Mononuclear cell (primary cell): ENCODE measurements around the gene SIX1. TPM values are rescaled to one million over a fixed set of nuclear protein-coding genes. Genes with fewer than 3 reads are reported as not detected.

Experiments
- H3K27me3 ChIP-seq: 2 replicates; pipeline ENCODE4 v1.6.0; 2011; ENCODE audit warnings: low read length, control low read depth; ENCODE audit not compliant: insufficient read depth
- H3K4me1 ChIP-seq: 2 replicates; pipeline ENCODE4 v1.5.1; 2011; ENCODE audit warnings: mild to moderate bottlenecking, low read length, control low read depth; ENCODE audit not compliant: insufficient read depth
- H3K4me3 ChIP-seq: 2 replicates; pipeline ENCODE4 v1.5.1; 2011; ENCODE audit warnings: mild to moderate bottlenecking, low read length, moderate library complexity
- H3K9me3 ChIP-seq: 2 replicates; pipeline ENCODE4 v1.5.1; 2011; ENCODE audit warnings: low read depth, mild to moderate bottlenecking, control low read depth, low read length
- total RNA-seq: library from RNA; depleted of rRNA; stranded (reverse); fragments of >200 nt; gene quantifications from one replicate; pipeline ENCODE4 v1.2.3, GENCODE V29; 2012

SIX1 gene
- total RNA-seq = not detected

GRCh38 chr14:60648934-60649874 is at the start of gene SIX1:
TSS of gene SIX1 (minus strand) at chr14:60649477. CDS start at chr14:60649189, 288 bp downstream.
- Histone ChIP-seq H3K4me1 (peaks cover 39% of the 10 kb centered on the region), H3K4me3 (no peak within 1 kb of the TSS), H3K9me3 (no peaks in the 10 kb centered on the region), H3K27me3 (peaks cover 100% of the 10 kb centered on the region)

GRCh38 chr14:60695327-60695726 is 46.0 kb upstream of the SIX1 start:
- Histone ChIP-seq H3K27me3 (peaks cover 3% of the 10 kb centered on the region), H3K4me3 (no peak overlapping the region), H3K9me3 (peaks cover 5% of the 10 kb centered on the region), H3K4me1 (no peaks in the 10 kb centered on the region)

GRCh38 chr14:60691383-60692113 is 42.3 kb upstream of the SIX1 start:
- Histone ChIP-seq H3K4me1 (no peaks in the 10 kb centered on the region), H3K27me3 (no peaks in the 10 kb centered on the region)

GRCh38 chr14:60686865-60687264 is 37.6 kb upstream of the SIX1 start:
- Histone ChIP-seq H3K27me3 (no peaks in the 10 kb centered on the region), H3K4me1 (no peaks in the 10 kb centered on the region), H3K9me3 (no peaks in the 10 kb centered on the region), H3K4me3 (no peak overlapping the region)

More at GRCh38 chr14:60691383-60692113, 42.3 kb upstream of the SIX1 start:
- no peak overlapping the region for H3K4me3 ChIP-seq
- no peaks in the 10 kb centered on the region for H3K9me3 ChIP-seq

GRCh38 chr14:60684203-60684602 is 34.9 kb upstream of the SIX1 start:
- Histone ChIP-seq H3K27me3 (no peaks in the 10 kb centered on the region), H3K4me3 (no peak overlapping the region), H3K9me3 (no peaks in the 10 kb centered on the region), H3K4me1 (no peaks in the 10 kb centered on the region)

- H3K4me1 ChIP-seq = no peaks in the 10 kb centered on the region
- H3K27me3 ChIP-seq = peaks cover 2% of the 10 kb centered on the region
- H3K4me3 ChIP-seq = no peak overlapping the region
- no peaks in the 10 kb centered on the region for H3K9me3 ChIP-seq
These were observed 32.0 kb upstream of the SIX1 start for GRCh38 chr14:60681271-60681670.

GRCh38 chr14:60680511-60680910 is 31.2 kb upstream of the SIX1 start:
- Histone ChIP-seq H3K4me3 (no peak overlapping the region), H3K4me1 (no peaks in the 10 kb centered on the region), H3K27me3 (peaks cover 2% of the 10 kb centered on the region), H3K9me3 (no peaks in the 10 kb centered on the region)

- H3K4me3 ChIP-seq = no peak overlapping the region
- H3K27me3 ChIP-seq = peaks cover 2% of the 10 kb centered on the region
- no peaks in the 10 kb centered on the region for H3K9me3 ChIP-seq
- no peaks in the 10 kb centered on the region for H3K4me1 ChIP-seq
These were observed 30.4 kb upstream of the SIX1 start for GRCh38 chr14:60679566-60680258.

GRCh38 chr14:60677701-60678100 is 28.4 kb upstream of the SIX1 start:
- no peaks in the 10 kb centered on the region for H3K9me3 ChIP-seq
- H3K4me1 ChIP-seq = no peaks in the 10 kb centered on the region
- H3K27me3 ChIP-seq = peaks cover 2% of the 10 kb centered on the region
- H3K4me3 ChIP-seq = no peak overlapping the region

GRCh38 chr14:60670989-60671388 is 21.7 kb upstream of the SIX1 start:
- Histone ChIP-seq H3K4me3 (no peak overlapping the region), H3K27me3 (peaks cover 9% of the 10 kb centered on the region), H3K9me3 (no peaks in the 10 kb centered on the region), H3K4me1 (no peaks in the 10 kb centered on the region)

GRCh38 chr14:60668431-60669112 is 19.3 kb upstream of the SIX1 start:
- no peaks in the 10 kb centered on the region for H3K9me3 ChIP-seq
- no peaks in the 10 kb centered on the region for H3K4me1 ChIP-seq
- H3K27me3 ChIP-seq = peaks cover 27% of the 10 kb centered on the region
- no peak overlapping the region for H3K4me3 ChIP-seq

- H3K4me3 ChIP-seq = no peak overlapping the region
- no peaks in the 10 kb centered on the region for H3K9me3 ChIP-seq
- peaks cover 60% of the 10 kb centered on the region for H3K27me3 ChIP-seq
- no peaks in the 10 kb centered on the region for H3K4me1 ChIP-seq
These were observed 15.9 kb upstream of the SIX1 start for GRCh38 chr14:60665177-60665550.

GRCh38 chr14:60662982-60663381 is 13.7 kb upstream of the SIX1 start:
- no peak overlapping the region for H3K4me3 ChIP-seq
- H3K9me3 ChIP-seq = no peaks in the 10 kb centered on the region
- peaks cover 80% of the 10 kb centered on the region for H3K27me3 ChIP-seq
- peaks cover 4% of the 10 kb centered on the region for H3K4me1 ChIP-seq

GRCh38 chr14:60661721-60662120 is 12.4 kb upstream of the SIX1 start:
- no peak overlapping the region for H3K4me3 ChIP-seq
- peaks cover 17% of the 10 kb centered on the region for H3K4me1 ChIP-seq
- H3K27me3 ChIP-seq = peaks cover 88% of the 10 kb centered on the region
- no peaks in the 10 kb centered on the region for H3K9me3 ChIP-seq
